Muscle layer of duodenum (tissue), 2 donors: ENCODE measurements around the gene TRAK1.

Source experiments
- H3K27ac ChIP-seq: one replicate; pipeline ENCODE4 v1.7.0; 2013; ENCODE audit warnings: mild to moderate bottlenecking, low read length
- H3K27me3 ChIP-seq: one replicate; pipeline ENCODE4 v1.7.0; 2013; ENCODE audit warnings: low read depth, mild to moderate bottlenecking, control low read depth, low read length
- H3K36me3 ChIP-seq, 2 donors: one replicate each; pipeline ENCODE4 v1.7.0; 2013; ENCODE audit warnings: low read length in 2 of 2, control low read depth in 1 of 2, mild to moderate bottlenecking in 1 of 2; ENCODE audit not compliant: insufficient read depth in 2 of 2, control insufficient read depth in 1 of 2
- H3K4me1 ChIP-seq, 2 donors: one replicate each; pipeline ENCODE4 v1.7.0; 2013; ENCODE audit warnings: low read length in 2 of 2, mild to moderate bottlenecking in 2 of 2, control low read depth in 1 of 2, moderate library complexity in 1 of 2; ENCODE audit not compliant: insufficient read depth in 2 of 2, control insufficient read depth in 1 of 2
- H3K4me3 ChIP-seq, 2 donors: one replicate each; pipeline ENCODE4 v1.7.0; 2013; ENCODE audit warnings: low read length in 2 of 2, low read depth in 1 of 2, mild to moderate bottlenecking in 1 of 2
- H3K9me3 ChIP-seq, 2 donors: one replicate each; pipeline ENCODE4 v1.7.0; 2013; ENCODE audit warnings: low read length in 2 of 2, control low read depth in 1 of 2, mild to moderate bottlenecking in 1 of 2; ENCODE audit not compliant: control insufficient read depth in 1 of 2
- donor health status: healthy.

Gene TRAK1

DNA sequence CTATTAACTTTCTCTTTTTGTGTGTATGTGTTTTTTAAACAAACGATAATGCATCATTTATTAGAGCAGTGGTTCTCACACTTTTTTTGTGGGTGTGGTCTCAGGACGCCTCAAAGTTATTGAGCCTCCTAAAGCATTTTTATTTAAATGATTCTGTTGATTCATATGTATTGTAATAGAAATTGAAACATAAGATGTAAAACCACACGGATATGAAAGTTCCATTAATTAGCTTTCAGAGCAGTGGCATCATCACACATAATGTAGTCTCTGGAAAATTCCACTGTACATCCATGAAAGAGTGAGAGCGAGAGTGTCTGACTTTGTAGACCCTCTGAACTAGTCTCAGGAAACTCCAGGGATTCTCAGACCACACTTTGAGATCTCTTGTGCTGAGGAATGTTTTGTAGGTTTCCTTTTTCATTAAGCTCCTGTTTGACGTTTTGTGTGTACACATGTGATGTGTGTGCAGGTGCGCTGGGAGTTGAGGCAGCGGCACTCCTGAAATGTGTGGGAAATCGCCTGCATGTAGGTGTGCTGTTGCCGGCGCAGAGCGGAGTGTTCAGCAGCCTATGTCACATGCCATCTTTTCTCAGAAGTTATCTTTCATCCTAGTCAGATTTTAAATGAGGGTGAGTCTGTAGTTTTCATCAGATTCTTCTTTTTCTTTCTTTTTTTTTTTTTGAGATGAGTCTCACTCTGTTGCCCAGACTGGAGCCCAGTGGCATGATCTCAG is 5.3 kb upstream of the TRAK1 start:
- H3K27me3 ChIP-seq, result no peaks in the 10 kb centered on the region
- H3K4me3 ChIP-seq, result no peak overlapping the region
- no peak overlapping the region for H3K27ac ChIP-seq
- H3K36me3 ChIP-seq, result peaks cover 13 to 15% of the 10 kb centered on the region in 2 donors
- peaks cover 15 to 19% of the 10 kb centered on the region in 2 donors for H3K4me1 ChIP-seq
- no peaks in the 10 kb centered on the region for H3K9me3 ChIP-seq

GRCh38 chr3:42088803-42089530 is 2.2 kb upstream of the TRAK1 start:
- H3K9me3 ChIP-seq, result no peaks in the 10 kb centered on the region
- peaks cover 13 to 22% of the 10 kb centered on the region in 2 donors for H3K36me3 ChIP-seq
- no peak overlapping the region for H3K4me3 ChIP-seq
- H3K27me3 ChIP-seq, result no peaks in the 10 kb centered on the region
- H3K4me1 ChIP-seq, result peaks cover 0 to 14% of the 10 kb centered on the region in 2 donors
- no peak overlapping the region for H3K27ac ChIP-seq

GRCh38 chr3:42092006-42092405 is 849 bp downstream of the TRAK1 start:
- Histone ChIP-seq H3K36me3 (peaks cover 13 to 22% of the 10 kb centered on the region in 2 donors), H3K27me3 (no peaks in the 10 kb centered on the region), H3K4me1 (peaks cover 0 to 25% of the 10 kb centered on the region in 2 donors), H3K4me3 (peak overlapping the region; percentile 35 to 48), H3K9me3 (no peaks in the 10 kb centered on the region), H3K27ac (peak overlapping the region; percentile 60)

DNA sequence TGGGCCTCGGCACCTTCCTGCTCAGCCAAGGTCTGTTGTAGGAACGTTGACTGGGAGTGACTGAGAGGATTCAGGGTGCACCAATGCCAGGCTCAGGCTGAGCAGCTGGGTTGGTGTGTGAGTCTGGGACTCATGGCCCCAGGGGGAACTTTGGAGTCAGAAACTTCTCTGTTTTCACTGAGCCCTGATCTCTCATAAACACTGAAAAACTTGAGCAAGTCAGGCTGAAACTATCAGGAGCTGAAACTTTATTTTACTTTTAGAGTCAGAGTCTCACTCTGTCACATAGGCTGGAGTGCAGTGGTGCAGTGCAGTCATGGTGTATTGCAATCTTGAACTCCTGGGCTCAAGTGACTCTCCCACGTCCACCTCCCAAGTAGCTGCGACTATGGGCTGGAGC is 3.0 kb downstream of the TRAK1 start:
- H3K27me3 ChIP-seq, result no peaks in the 10 kb centered on the region
- H3K9me3 ChIP-seq, result no peaks in the 10 kb centered on the region
- H3K4me3 ChIP-seq, result no peak overlapping the region
- peaks cover 0 to 46% of the 10 kb centered on the region in 2 donors for H3K4me1 ChIP-seq
- no peak overlapping the region for H3K27ac ChIP-seq
- peaks cover 0 to 10% of the 10 kb centered on the region in 2 donors for H3K36me3 ChIP-seq

DNA sequence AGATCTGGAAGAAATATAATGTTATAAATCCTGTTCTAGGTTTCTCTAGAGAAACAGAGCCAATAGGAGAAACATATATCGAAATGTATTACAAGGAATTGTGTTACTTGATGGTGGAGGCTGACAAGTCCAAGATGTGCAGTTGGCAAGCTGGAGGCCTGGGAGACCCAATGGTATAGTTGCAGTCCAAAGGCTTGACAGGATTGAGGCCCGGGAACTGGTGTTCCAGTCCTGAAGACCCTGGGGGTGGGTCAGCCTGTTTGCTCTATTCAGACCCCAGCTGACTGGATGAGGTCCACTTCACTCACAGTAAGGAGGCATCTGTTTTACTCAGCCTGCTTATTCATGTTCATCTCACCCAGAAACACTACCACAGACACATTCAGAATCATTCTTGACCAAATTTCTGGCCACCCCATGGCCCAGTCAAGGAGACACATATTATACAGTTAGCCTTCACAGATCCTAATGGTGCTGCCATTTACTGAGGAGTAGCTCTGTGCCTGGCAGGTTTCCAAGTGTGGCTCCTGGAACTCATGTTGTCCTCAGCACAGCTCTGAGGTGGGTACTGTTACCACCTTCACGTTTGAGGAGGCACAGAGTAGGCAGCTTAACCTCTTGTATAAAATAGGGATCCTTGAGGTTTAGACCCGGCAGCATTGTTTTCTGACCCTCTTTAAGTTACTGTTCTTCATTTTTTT is 3.7 kb downstream of the TRAK1 start:
- Histone ChIP-seq H3K36me3 (peaks cover 0 to 7% of the 10 kb centered on the region in 2 donors), H3K27me3 (no peaks in the 10 kb centered on the region), H3K9me3 (no peaks in the 10 kb centered on the region), H3K4me1 (peaks cover 0 to 53% of the 10 kb centered on the region in 2 donors), H3K4me3 (no peak overlapping the region), H3K27ac (no peak overlapping the region)

GRCh38 chr3:42095540-42095939 is 4.4 kb downstream of the TRAK1 start:
- peaks cover 0 to 7% of the 10 kb centered on the region in 2 donors for H3K36me3 ChIP-seq
- no peaks in the 10 kb centered on the region for H3K9me3 ChIP-seq
- peaks cover 0 to 46% of the 10 kb centered on the region in 2 donors for H3K4me1 ChIP-seq
- no peak overlapping the region for H3K27ac ChIP-seq
- no peak overlapping the region for H3K4me3 ChIP-seq
- no peaks in the 10 kb centered on the region for H3K27me3 ChIP-seq

- Histone ChIP-seq H3K36me3 (no peaks in the 10 kb centered on the region), H3K27ac (no peak overlapping the region), H3K4me1 (peaks cover 7 to 51% of the 10 kb centered on the region in 2 donors), H3K27me3 (no peaks in the 10 kb centered on the region), H3K9me3 (no peaks in the 10 kb centered on the region), H3K4me3 (no peak overlapping the region)
These were observed 5.8 kb downstream of the TRAK1 start for GRCh38 chr3:42096796-42097565.

DNA sequence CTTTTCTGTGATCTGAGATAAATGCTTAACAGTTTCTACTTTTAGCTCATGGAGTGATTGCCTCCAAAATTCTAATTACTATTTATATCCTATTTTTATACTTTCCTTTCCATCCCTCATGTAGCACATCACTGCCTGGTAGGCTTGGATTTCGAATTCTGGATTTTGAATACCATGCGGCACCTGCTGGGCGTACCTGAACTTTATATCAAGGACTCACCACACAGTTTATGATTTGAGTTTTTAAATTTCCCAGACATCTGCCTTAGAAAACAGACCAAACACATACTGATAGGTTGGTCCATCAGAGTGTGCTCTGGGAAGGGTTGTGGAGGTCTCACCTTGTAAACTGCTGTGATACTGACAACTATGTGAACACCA is 6.4 kb downstream of the TRAK1 start:
- Histone ChIP-seq H3K4me1 (peaks cover 10 to 55% of the 10 kb centered on the region in 2 donors), H3K27me3 (no peaks in the 10 kb centered on the region), H3K9me3 (no peaks in the 10 kb centered on the region), H3K27ac (no peak overlapping the region), H3K36me3 (no peaks in the 10 kb centered on the region), H3K4me3 (no peak overlapping the region)

DNA sequence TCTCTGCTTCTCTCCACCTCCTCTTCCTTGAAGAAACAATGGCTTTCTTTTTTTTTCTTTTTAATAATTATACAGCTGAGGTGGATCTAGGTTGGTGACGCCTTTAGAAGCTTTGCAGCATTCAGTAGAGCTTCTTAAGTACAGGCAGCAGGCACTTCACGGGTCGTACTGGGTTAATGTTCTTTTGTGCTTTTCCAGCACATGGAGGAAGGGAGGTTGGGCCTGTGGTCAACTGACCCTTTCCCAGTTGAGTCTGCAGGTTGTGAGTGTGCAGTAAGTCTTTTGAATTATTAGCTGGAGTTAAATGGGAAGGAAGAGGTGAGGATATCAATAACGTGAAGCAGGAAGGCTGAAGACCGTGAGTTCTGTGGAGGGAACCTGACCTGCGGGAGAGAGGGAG is 7.0 kb downstream of the TRAK1 start:
- Histone ChIP-seq H3K27me3 (no peaks in the 10 kb centered on the region), H3K4me3 (no peak overlapping the region), H3K27ac (no peak overlapping the region), H3K9me3 (no peaks in the 10 kb centered on the region), H3K4me1 (peaks cover 10 to 55% of the 10 kb centered on the region in 2 donors), H3K36me3 (no peaks in the 10 kb centered on the region)

- Histone ChIP-seq H3K9me3 (no peaks in the 10 kb centered on the region), H3K36me3 (peaks cover 0 to 9% of the 10 kb centered on the region in 2 donors), H3K4me1 (peaks cover 10 to 48% of the 10 kb centered on the region in 2 donors), H3K27me3 (no peaks in the 10 kb centered on the region), H3K4me3 (no peak overlapping the region), H3K27ac (peak overlapping the region; percentile 4)
These were observed 8.0 kb downstream of the TRAK1 start for GRCh38 chr3:42099020-42099765.
